ENCODE data around the gene EFL1. TPM values are rescaled to one million over a fixed set of nuclear protein-coding genes. Genes with fewer than 3 reads are reported as not detected.

The EFL1 gene
- total and polyA plus RNA-seq, 2 of the 8 experiments (the other 6 are each of a cell fraction or from before 2014, with no cell fraction given): 10.8 to 31.5 TPM

GRCh38 chr15:82298520-82298919 lies 36.0 kb upstream of the EFL1 start:
- Histone ChIP-seq H3K23me2 (ENCODE audit: low read depth, low read length) (no peaks in the 10 kb centered on the region), H2BK20ac (ENCODE audit: low read length) (no peak overlapping the region), H2BK15ac (ENCODE audit: low read length) (no peak overlapping the region), H2BK5ac (ENCODE audit: low read depth, low read length) (no peak overlapping the region), H3K9ac (replicated peaks in 1 of 4; ENCODE audit: extremely low read depth in 1 of 4, low read depth in 3 of 4, low read length in 3 of 4) (no peak overlapping the region), H2AFZ (ENCODE audit: low read length) (no peak overlapping the region), H2BK12ac (ENCODE audit: low read depth, low read length) (no peak overlapping the region), H3K23ac (ENCODE audit: insufficient read length) (no peak overlapping the region), H3K79me2 (ENCODE audit: control insufficient read depth in 1 of 2, insufficient read depth in 2 of 2, low read length in 2 of 2) (no peaks in the 10 kb centered on the region), H3K36me3 (ENCODE audit: control insufficient read depth in 2 of 4, insufficient read depth in 4 of 4, low read length in 3 of 4) (no peaks in the 10 kb centered on the region), H2AK5ac (ENCODE audit: low read depth, low read length) (no peak overlapping the region), H3K56ac (replicated peaks; ENCODE audit: insufficient read length, low read depth, low read length) (no peak overlapping the region), H3K27ac (ENCODE audit: low read depth, low read length) (no peak overlapping the region), H3K4me2 (ENCODE audit: insufficient read depth in 1 of 2, low read depth in 2 of 2, low read length in 2 of 2) (no peak overlapping the region), H3K14ac (ENCODE audit: insufficient read length) (no peak overlapping the region), H3K4ac (replicated peaks; ENCODE audit: insufficient read length, low read depth, low read length) (no peak overlapping the region), H4K91ac (replicated peaks; ENCODE audit: insufficient read length, low read length) (no peak overlapping the region), H3K4me3 (ENCODE audit: extremely low read depth in 1 of 4, insufficient read depth in 2 of 4, low read depth in 3 of 4, low read length in 4 of 4) (no peak overlapping the region), H3K18ac (ENCODE audit: extremely low read depth, low read length) (no peak overlapping the region), H3K4me1 (replicated peaks in 1 of 4; ENCODE audit: control insufficient read depth in 3 of 4, insufficient read depth in 4 of 4, low read length in 3 of 4) (peaks cover 0 to 4% (median 3%) of the 10 kb centered on the region in 4 experiments; a peak in 4 of 7 replicates), H3K27me3 (replicated peaks in 1 of 4; ENCODE audit: control insufficient read depth in 3 of 4, extremely low read depth in 1 of 4, insufficient read depth in 3 of 4, low read length in 3 of 4) (no peaks in the 10 kb centered on the region), H3K79me1 (ENCODE audit: low read depth, low read length) (no peaks in the 10 kb centered on the region), H4K20me1 (replicated peaks in 1 of 2; ENCODE audit: control insufficient read depth in 1 of 2, insufficient read depth in 2 of 2, low read length in 2 of 2) (no peaks in the 10 kb centered on the region), H2BK120ac (replicated peaks; ENCODE audit: low read depth, low read length) (no peak overlapping the region), H4K8ac (ENCODE audit: extremely low read depth, insufficient read depth, low read length) (no peak overlapping the region), H3K9me3 (ENCODE audit: insufficient read depth in 2 of 2, low read depth in 1 of 2, low read length in 1 of 2) (no peaks in the 10 kb centered on the region), H4K5ac (ENCODE audit: insufficient read length, low read depth, low read length) (no peak overlapping the region)
- no peak for FAIRE-seq
- CTCF ChIA-PET (ENCODE audit: partially characterized antibody): interaction anchor here (1.1 to 1.4 kb wide), 3 partner anchors 9 to 16 kb away, joined by 4 to 5 read pairs (median 4); no protein-coding TSS in a partner anchor
- POLR2A ChIA-PET (ENCODE audit: partially characterized antibody): no interaction called here
- no peak for DNase-seq (ENCODE audit: low read depth in 1 of 2, low spot score in 2 of 2)
- WGBS, 2 experiments (ENCODE audit: extremely low coverage in 1 of 2, insufficient coverage in 1 of 2, insufficient read length in 1 of 2, insufficient replicate concordance in 2 of 2, low coverage in 1 of 2, low lambda C conversion rate in 2 of 2, missing lambda C conversion rate in 1 of 2): 98% methylated on average over 25 of the region's 44 CpGs; no CpG with 5 or more reads in 1 of the 2 experiments
- TF ChIP-seq CEBPB (IDR thresholded peaks at IDR 0.05; ENCODE audit: low read depth, low read length) (no peak), SP1 (IDR thresholded peaks at IDR 0.05; ENCODE audit: low read depth, low read length) (no peak), NANOG (IDR thresholded peaks at IDR 0.05; ENCODE audit: insufficient read depth, low read depth, low read length, poor library complexity, severe bottlenecking) (no peak), ATF2 (IDR thresholded peaks at IDR 0.05; ENCODE audit: low read length) (no peak), KDM4A (IDR thresholded peaks at IDR 0.05; ENCODE audit: low read depth, low read length, severe bottlenecking) (no peak), SAP30 (IDR thresholded peaks at IDR 0.05; ENCODE audit: insufficient read depth, insufficient replicate concordance, low read length) (no peak), RFX5 (IDR thresholded peaks at IDR 0.05; ENCODE audit: borderline replicate concordance, low read depth, low read length) (no peak), YY1 (IDR thresholded peaks at IDR 0.05; ENCODE audit: low read depth, low read length) (no peak)
